HUDEP-2 (cell line): ENCODE data around the gene DDX56.
"Not testable (repeated sequence)": the region's sequence is repeated elsewhere in the genome, so short reads cannot be mapped to it uniquely, and the experiment has no call there.

Experiments
- DNase-seq, 76 experiments: peaks; one replicate each; lab custom pipeline; 2025; ENCODE audit not compliant: unreplicated experiment in 76 of 76; lab: John Stamatoyannopoulos, UW

Gene DDX56

GRCh38 chr7:44564606-44565005 is 9.1 kb downstream of the DDX56 start:
- no peak for DNase-seq

GRCh38 chr7:44563171-44563679 is 10.5 kb downstream of the DDX56 start:
- no peak for DNase-seq

GRCh38 chr7:44562622-44562962 is 11.1 kb downstream of the DDX56 start:
- not testable (repeated sequence) for DNase-seq

GRCh38 chr7:44561962-44562621 is 11.6 kb downstream of the DDX56 start:
- no peak for DNase-seq

- no peak for DNase-seq
These were observed 12.2 kb downstream of the DDX56 start for GRCh38 chr7:44561481-44561880.

GRCh38 chr7:44559485-44559884 is 14.2 kb downstream of the DDX56 start:
- no peak for DNase-seq

- no peak for DNase-seq
These were observed 16.2 kb downstream of the DDX56 start for GRCh38 chr7:44557485-44557884.

- DNase-seq: no peak
These were observed 18.4 kb downstream of the DDX56 start for GRCh38 chr7:44555350-44555749.

- not testable (repeated sequence) for DNase-seq
These were observed 21.2 kb downstream of the DDX56 start for GRCh38 chr7:44552473-44553005.

GRCh38 chr7:44549457-44549856 is 24.3 kb downstream of the DDX56 start:
- no peak for DNase-seq

GRCh38 chr7:44548893-44549292 is 24.8 kb downstream of the DDX56 start:
- DNase-seq: no peak

- DNase-seq: no peak
These were observed 26.0 kb downstream of the DDX56 start for GRCh38 chr7:44547536-44548231.

GRCh38 chr7:44541876-44542610 is 31.7 kb downstream of the DDX56 start:
- no peak for DNase-seq

GRCh38 chr7:44541028-44541869 is 32.5 kb downstream of the DDX56 start, which contains the start of gene NPC1L1:
Gene NPC1L1 (minus strand): TSS chr7:44541330. CDS start chr7:44541259, 71 bp downstream.
- DNase-seq: no peak

GRCh38 chr7:44540592-44541027 is 33.1 kb downstream of the DDX56 start:
- DNase-seq: no peak

GRCh38 chr7:44539669-44540506 is 33.8 kb downstream of the DDX56 start:
- no peak for DNase-seq

- peak in 1 of 76 experiments; percentile 31 for DNase-seq
These were observed 34.7 kb downstream of the DDX56 start for GRCh38 chr7:44538798-44539668.

GRCh38 chr7:44538093-44538797 is 35.5 kb downstream of the DDX56 start:
- no peak for DNase-seq
